Fibroblast of villous mesenchyme (primary cell): ENCODE results near the gene RYR1. TPM values are rescaled to one million over a fixed set of nuclear protein-coding genes. Genes with fewer than 3 reads are reported as not detected.

ENCODE experiments used
- DNase-seq: peaks from one replicate; pipeline ENCODE4 v3.0.0-alpha.2; 2010; ENCODE audit warnings: low read depth
- H3K4me3 ChIP-seq: 2 replicates; pipeline ENCODE4 v1.5.1; 2011; ENCODE audit warnings: low read depth, mild to moderate bottlenecking, low read length
- total RNA-seq: library from RNA; depleted of rRNA; stranded (reverse); fragments of >200 nt; gene quantifications from 2 replicates; pipeline ENCODE4 v1.2.3, GENCODE V29; 2012
- TF ChIP-seq, protein P1 (sequence below): IDR thresholded peaks from 2 replicates; pipeline ENCODE4 v1.5.1; 2012; ENCODE audit warnings: low read depth, mild to moderate bottlenecking, low read length; ENCODE audit not compliant: insufficient read depth

RYR1 gene
- total RNA-seq, 1 donor: under 0.01 TPM

DNA sequence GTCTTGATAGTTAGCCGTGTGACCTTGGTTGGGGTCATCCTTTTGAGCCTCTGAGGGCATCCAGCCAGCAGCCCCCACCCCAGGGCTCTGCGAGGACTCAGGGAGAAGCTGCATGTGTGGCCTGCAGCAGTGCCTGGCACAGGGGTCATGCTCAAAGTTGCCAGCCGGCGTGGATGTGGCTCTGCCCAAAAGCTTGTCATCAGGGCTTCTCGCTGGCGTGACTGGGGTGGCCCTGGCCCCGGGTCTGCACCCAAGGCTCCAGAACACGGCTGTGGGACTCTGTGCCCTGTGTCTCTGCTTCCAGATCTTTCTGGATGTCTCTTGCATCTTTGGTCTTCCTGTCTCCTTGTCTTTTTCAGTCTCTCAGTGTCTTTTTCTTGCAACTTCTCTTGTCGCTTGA, 90.9 kb downstream of the RYR1 start:
- TF ChIP-seq, protein P1, sequence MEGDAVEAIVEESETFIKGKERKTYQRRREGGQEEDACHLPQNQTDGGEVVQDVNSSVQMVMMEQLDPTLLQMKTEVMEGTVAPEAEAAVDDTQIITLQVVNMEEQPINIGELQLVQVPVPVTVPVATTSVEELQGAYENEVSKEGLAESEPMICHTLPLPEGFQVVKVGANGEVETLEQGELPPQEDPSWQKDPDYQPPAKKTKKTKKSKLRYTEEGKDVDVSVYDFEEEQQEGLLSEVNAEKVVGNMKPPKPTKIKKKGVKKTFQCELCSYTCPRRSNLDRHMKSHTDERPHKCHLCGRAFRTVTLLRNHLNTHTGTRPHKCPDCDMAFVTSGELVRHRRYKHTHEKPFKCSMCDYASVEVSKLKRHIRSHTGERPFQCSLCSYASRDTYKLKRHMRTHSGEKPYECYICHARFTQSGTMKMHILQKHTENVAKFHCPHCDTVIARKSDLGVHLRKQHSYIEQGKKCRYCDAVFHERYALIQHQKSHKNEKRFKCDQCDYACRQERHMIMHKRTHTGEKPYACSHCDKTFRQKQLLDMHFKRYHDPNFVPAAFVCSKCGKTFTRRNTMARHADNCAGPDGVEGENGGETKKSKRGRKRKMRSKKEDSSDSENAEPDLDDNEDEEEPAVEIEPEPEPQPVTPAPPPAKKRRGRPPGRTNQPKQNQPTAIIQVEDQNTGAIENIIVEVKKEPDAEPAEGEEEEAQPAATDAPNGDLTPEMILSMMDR: no peak
- DNase-seq: no peak
- H3K4me3 ChIP-seq: no peak overlapping the region

DNA sequence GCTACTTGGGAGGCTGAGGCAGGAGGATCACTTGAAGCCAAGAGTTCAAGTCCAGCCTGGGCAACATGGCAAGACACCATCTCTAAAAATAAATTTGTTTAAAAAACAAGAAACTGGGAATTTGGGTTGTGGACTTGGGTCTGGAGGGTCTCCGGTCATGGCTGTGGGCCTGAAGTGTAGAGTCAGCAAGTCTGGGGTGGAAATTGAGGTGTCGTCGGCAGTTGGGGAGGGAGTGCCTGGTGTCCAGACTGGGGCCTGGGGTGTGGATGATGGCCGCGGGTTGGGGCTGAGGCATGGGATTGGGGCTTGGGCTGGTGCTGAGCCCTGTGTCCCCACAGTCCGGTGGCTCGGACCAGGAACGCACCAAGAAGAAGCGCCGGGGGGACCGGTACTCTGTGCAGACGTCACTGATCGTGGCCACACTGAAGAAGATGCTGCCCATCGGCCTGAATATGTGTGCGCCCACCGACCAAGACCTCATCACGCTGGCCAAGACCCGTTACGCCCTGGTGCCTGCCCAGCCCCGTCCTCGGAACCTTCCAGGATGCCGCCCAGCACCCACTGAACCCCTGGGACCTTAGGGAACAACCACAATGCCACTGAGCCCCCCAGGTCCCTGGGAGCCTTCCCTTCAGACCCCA, 91.6 kb downstream of the RYR1 start:
- H3K4me3 ChIP-seq: no peak overlapping the region
- TF ChIP-seq, protein P1: no peak
- DNase-seq: no peak

DNA sequence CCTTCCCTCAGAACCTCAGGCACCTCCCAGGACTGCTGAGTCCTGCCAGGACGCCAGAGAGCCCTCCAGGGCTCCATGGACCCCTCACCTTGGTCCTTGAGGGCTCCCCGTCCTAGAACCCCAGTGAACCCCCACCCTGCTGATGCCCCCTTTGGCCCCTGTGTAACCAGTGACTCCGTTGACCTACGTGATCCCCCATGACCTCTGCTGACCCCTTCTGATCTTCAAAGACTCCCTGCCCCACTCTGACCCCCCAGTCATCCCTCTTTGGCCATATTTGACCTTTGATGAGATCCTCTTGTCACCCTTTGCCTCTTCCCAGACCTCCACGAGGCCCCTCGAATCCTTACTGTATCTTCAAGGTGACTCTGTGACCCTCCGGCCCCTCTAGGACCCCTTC, 92.9 kb downstream of the RYR1 start:
- DNase-seq: no peak
- H3K4me3 ChIP-seq: no peak overlapping the region
- TF ChIP-seq, protein P1: no peak

DNA sequence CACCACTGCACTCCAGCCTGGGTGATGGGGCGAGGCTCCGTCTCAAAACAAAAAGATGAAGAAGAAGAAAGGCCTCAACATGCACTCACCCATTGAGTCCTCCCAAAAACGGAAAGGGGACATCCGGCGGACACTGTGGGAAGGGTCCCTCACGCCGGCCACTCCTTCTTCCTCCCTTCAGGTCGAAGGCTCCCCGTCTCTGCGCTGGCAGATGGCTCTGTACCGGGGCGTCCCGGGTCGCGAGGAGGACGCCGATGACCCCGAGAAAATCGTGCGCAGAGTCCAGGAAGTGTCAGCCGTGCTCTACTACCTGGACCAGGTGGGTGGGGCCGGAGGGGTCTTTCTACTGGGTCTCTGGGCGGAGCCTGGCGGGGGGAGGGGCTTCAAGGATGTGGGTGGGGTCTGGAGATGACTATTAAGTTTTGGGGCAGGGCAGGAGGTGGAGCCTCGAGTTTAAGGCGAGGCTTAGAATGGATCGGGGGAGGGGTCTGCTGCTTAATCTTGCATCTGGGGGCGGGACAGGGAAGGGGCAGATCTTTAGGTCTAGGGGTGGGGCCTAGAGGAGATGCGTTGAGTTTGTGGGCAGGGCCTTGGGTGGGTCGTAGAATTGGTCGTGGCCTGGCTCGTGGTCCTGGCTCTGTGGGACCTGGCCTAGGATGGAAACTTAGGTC, 94.1 kb downstream of the RYR1 start:
- no peak for DNase-seq
- no peak overlapping the region for H3K4me3 ChIP-seq
- TF ChIP-seq, protein P1: no peak

DNA sequence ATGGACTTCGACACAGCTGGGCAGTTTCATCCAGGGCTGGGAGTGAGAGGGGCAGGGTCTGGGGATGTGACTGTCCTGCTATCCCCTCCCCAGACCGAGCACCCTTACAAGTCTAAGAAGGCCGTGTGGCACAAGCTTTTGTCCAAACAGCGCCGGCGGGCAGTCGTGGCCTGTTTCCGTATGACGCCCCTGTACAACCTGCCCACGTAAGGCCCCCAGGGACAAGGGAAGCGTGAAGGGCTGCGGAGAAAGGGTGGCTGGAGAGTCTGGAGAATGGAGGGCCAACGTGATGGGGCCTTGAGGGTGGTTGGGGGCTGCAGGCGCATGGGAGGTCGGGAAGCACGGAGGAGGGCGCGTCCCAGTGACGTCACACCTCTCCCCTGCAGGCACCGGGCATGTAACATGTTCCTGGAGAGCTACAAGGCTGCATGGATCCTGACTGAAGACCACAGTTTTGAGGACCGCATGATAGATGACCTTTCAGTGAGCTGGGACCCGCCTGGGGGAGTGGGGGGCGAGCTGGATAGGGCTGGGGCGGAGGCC, 94.8 kb downstream of the RYR1 start:
- no peak for DNase-seq

DNA sequence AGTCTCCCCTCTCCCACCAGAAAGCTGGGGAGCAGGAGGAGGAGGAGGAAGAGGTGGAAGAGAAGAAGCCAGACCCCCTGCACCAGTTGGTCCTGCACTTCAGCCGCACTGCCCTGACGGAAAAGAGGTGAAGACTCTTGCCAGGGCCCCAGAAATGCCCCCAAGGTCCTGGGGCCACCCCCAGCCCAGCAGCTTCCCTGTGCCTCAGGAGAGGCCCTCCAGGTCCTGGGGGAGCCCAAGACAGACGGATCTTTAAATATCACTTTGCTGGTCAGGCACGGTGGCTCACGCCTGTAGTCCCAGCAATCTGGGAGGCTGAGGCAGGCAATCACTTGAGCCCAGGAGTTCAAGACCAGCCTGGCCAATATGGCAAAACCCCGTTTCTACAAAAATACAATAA, 95.4 kb downstream of the RYR1 start:
- no peak for DNase-seq
- TF ChIP-seq, protein P1: no peak
- no peak overlapping the region for H3K4me3 ChIP-seq

More for the DNA sequence above, 94.8 kb downstream of the RYR1 start:
- H3K4me3 ChIP-seq: no peak overlapping the region
- TF ChIP-seq, protein P1: no peak
